ENCODE data around the gene USP17L20. TPM values are rescaled to one million over a fixed set of nuclear protein-coding genes. Genes with fewer than 3 reads are reported as not detected.

Gene USP17L20
- not detected in 5 replicates for total RNA-seq (2022; extraction: Qiagen RNA extraction)

GRCh38 chr4:9257824-9258223 lies at the start of gene USP17L20:
Gene USP17L20, plus strand, starts transcription at chr4:9258124. Its CDS starts 0 bp downstream, at chr4:9258124.

GRCh38 chr4:9210357-9210756 lies 47.6 kb upstream of the USP17L20 start, which contains the start of gene USP17L10:
Gene USP17L10, plus strand, starts transcription at chr4:9210657. Its CDS starts 0 bp downstream, at chr4:9210657.

GRCh38 chr4:9215105-9215504 lies 42.8 kb upstream of the USP17L20 start, which contains the start of gene USP17L11:
Gene USP17L11, plus strand, starts transcription at chr4:9215405. Its CDS starts 0 bp downstream, at chr4:9215405.

GRCh38 chr4:9219852-9220251 lies 38.1 kb upstream of the USP17L20 start, which contains the start of gene USP17L12:
Gene USP17L12, plus strand, starts transcription at chr4:9220152. Its CDS starts 0 bp downstream, at chr4:9220152.

GRCh38 chr4:9224596-9224995 lies 33.3 kb upstream of the USP17L20 start, which contains the start of gene USP17L13:
Gene USP17L13, plus strand, starts transcription at chr4:9224896. Its CDS starts 0 bp downstream, at chr4:9224896.

GRCh38 chr4:9234085-9234484 lies 23.8 kb upstream of the USP17L20 start, which contains the start of gene USP17L15:
Gene USP17L15, plus strand, starts transcription at chr4:9234385. Its CDS starts 0 bp downstream, at chr4:9234385.

GRCh38 chr4:9243579-9243978 lies 14.3 kb upstream of the USP17L20 start, which contains the start of gene USP17L17:
Gene USP17L17, plus strand, starts transcription at chr4:9243879. Its CDS starts 0 bp downstream, at chr4:9243879.

GRCh38 chr4:9247953-9248680 lies 9.8 kb upstream of the USP17L20 start, which contains the start of gene USP17L18:
Gene USP17L18, plus strand, starts transcription at chr4:9248630. Its CDS starts 0 bp downstream, at chr4:9248630.

GRCh38 chr4:9253078-9253477 lies 4.8 kb upstream of the USP17L20 start, which contains the start of gene USP17L19:
Gene USP17L19, plus strand, starts transcription at chr4:9253378. Its CDS starts 0 bp downstream, at chr4:9253378.

GRCh38 chr4:9262572-9262971 lies 4.6 kb downstream of the USP17L20 start, which contains the start of gene USP17L21:
Gene USP17L21, plus strand, starts transcription at chr4:9262872. Its CDS starts 0 bp downstream, at chr4:9262872.

GRCh38 chr4:9267319-9267718 lies 9.4 kb downstream of the USP17L20 start, which contains the start of gene USP17L22:
Gene USP17L22, plus strand, starts transcription at chr4:9267619. Its CDS starts 0 bp downstream, at chr4:9267619.

Other genes with a start within 250 kb of the USP17L20 start
- gene FAM90A26, start 87.7 kb upstream of the USP17L20 start, total RNA-seq (2022; extraction: Qiagen RNA extraction), result not detected in 5 replicates
- gene USP17L10, start 47.5 kb upstream of the USP17L20 start, total RNA-seq (2022; extraction: Qiagen RNA extraction), result not detected in 5 replicates
- gene USP17L11, start 42.7 kb upstream of the USP17L20 start, total RNA-seq (2022; extraction: Qiagen RNA extraction), result not detected in 5 replicates
- gene USP17L12, start 38.0 kb upstream of the USP17L20 start, total RNA-seq (2022; extraction: Qiagen RNA extraction), result not detected in 5 replicates
- gene USP17L13, start 33.2 kb upstream of the USP17L20 start, total RNA-seq (2022; extraction: Qiagen RNA extraction), result not detected in 5 replicates
- not detected in 5 replicates for gene USP17L15, start 23.7 kb upstream of the USP17L20 start, total RNA-seq (2022; extraction: Qiagen RNA extraction)
- gene USP17L17, start 14.2 kb upstream of the USP17L20 start, total RNA-seq (2022; extraction: Qiagen RNA extraction), result not detected in 5 replicates
- gene USP17L18, start 9.5 kb upstream of the USP17L20 start, total RNA-seq (2022; extraction: Qiagen RNA extraction), result not detected in 5 replicates
- gene USP17L19, start 4.7 kb upstream of the USP17L20 start, total RNA-seq (2022; extraction: Qiagen RNA extraction), result not detected in 5 replicates
- gene USP17L21, start 4.7 kb downstream of the USP17L20 start, total RNA-seq (2022; extraction: Qiagen RNA extraction), result not detected in 5 replicates
- gene USP17L22, start 9.5 kb downstream of the USP17L20 start, total RNA-seq (2022; extraction: Qiagen RNA extraction), result not detected in 5 replicates
- not detected in 5 replicates for gene USP17L24, start 67.0 kb downstream of the USP17L20 start, total RNA-seq (2022; extraction: Qiagen RNA extraction)
- gene USP17L25, start 71.8 kb downstream of the USP17L20 start, total RNA-seq (2022; extraction: Qiagen RNA extraction), result not detected in 5 replicates
- gene USP17L26, start 76.5 kb downstream of the USP17L20 start, total RNA-seq (2022; extraction: Qiagen RNA extraction), result not detected in 5 replicates
- not detected in 5 replicates for gene USP17L5, start 81.3 kb downstream of the USP17L20 start, total RNA-seq (2022; extraction: Qiagen RNA extraction)
- not detected in 5 replicates for gene USP17L27, start 86.0 kb downstream of the USP17L20 start, total RNA-seq (2022; extraction: Qiagen RNA extraction)
- gene USP17L28, start 90.8 kb downstream of the USP17L20 start, total RNA-seq (2022; extraction: Qiagen RNA extraction), result not detected in 5 replicates
- not detected in 5 replicates for gene USP17L29, start 95.5 kb downstream of the USP17L20 start, total RNA-seq (2022; extraction: Qiagen RNA extraction)
- not detected in 5 replicates for gene USP17L30, start 105.0 kb downstream of the USP17L20 start, total RNA-seq (2022; extraction: Qiagen RNA extraction)
- gene DEFB131A, start 186.3 kb downstream of the USP17L20 start, total RNA-seq (2022; extraction: Qiagen RNA extraction), result not detected in 5 replicates